ENCODE data around the gene C3orf38.

- TF ChIP-seq CTCF (IDR thresholded peaks at IDR 0.05) (no peak), POLR2A (IDR thresholded peaks at IDR 0.05) (no peak)
These were observed at the start of gene C3orf38 for GRCh38 chr3:88149509-88150362.

Data from lower leg skin (tissue), 3 donors.